Astrocyte of the spinal cord (primary cell): ENCODE measurements around the gene GRK4.
A peak's percentile ranks its signal among the peaks of the same experiment; 100 is the strongest.
"Not testable (repeated sequence)": the region's sequence is repeated elsewhere in the genome, so short reads cannot be mapped to it uniquely, and the experiment has no call there.

Experiments used
- DNase-seq: peaks from one replicate; pipeline ENCODE4 v3.0.0; 2011; ENCODE audit warnings: low read depth, low spot score
- H3K4me3 ChIP-seq: 2 replicates; pipeline ENCODE4 v1.5.1; 2011; ENCODE audit warnings: low read depth, mild to moderate bottlenecking, low read length, moderate library complexity
- in situ Hi-C: cut with HindIII; loops from 2 replicates; pipeline ENCODE4 v1.10.0; 2017; ENCODE audit warnings: low sequenced_read_pairs
- TF ChIP-seq, protein P1 (sequence below): IDR thresholded peaks from 2 replicates; pipeline ENCODE4 v1.5.1; 2012; ENCODE audit warnings: low read depth, mild to moderate bottlenecking, low read length, inconsistent platforms

The GRK4 gene

DNA sequence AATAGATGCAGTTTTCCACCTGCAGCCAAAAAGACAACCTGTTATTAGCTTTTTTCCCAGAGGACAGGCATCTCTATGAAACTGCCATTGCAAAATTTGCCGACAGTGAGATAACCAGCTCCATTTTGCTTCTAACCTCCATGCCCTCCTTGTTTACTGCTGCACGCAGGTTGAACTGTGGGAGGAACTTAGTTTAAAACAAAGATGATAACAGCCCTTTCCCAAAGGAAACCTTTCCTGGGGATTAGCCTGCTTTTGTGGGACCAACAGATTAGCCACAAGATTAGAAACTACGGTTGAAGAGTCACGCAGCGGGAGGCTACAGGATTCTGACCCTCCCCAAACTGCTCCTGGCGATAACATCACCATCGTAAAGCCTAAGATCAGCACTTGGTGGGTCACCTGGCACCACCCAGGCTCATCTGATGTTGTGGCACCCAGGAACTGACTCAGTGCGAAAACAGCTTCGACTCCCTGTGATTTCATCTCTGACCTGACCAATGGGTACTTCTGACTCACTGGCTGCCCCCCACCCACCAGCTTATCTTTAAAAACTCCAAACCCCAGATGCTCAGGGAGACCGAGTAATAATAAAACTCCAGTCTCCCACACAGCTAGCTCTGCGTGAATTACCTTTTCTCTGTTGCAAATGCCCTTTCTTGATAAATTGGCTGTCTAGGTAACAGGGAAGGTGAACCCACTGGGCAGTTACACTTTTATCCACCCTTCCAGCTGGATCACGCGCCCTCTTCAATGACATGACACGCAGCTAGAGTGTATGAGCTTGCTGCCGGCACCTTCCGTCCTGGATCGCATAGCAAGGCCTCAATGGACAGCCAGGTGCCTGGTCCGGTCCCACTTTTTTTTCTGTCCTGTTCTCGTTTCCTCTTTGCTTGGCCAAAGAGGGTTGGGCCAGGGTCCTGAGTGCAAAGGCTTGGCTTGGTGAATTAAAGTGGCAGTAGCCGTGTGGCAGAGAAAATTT is 27.3 kb upstream of the GRK4 start:
- in situ Hi-C loops, result no loop called here
- TF ChIP-seq, protein P1, sequence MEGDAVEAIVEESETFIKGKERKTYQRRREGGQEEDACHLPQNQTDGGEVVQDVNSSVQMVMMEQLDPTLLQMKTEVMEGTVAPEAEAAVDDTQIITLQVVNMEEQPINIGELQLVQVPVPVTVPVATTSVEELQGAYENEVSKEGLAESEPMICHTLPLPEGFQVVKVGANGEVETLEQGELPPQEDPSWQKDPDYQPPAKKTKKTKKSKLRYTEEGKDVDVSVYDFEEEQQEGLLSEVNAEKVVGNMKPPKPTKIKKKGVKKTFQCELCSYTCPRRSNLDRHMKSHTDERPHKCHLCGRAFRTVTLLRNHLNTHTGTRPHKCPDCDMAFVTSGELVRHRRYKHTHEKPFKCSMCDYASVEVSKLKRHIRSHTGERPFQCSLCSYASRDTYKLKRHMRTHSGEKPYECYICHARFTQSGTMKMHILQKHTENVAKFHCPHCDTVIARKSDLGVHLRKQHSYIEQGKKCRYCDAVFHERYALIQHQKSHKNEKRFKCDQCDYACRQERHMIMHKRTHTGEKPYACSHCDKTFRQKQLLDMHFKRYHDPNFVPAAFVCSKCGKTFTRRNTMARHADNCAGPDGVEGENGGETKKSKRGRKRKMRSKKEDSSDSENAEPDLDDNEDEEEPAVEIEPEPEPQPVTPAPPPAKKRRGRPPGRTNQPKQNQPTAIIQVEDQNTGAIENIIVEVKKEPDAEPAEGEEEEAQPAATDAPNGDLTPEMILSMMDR, result no peak
- DNase-seq, result peak; percentile 22
- peak overlapping the region; percentile 74 for H3K4me3 ChIP-seq

DNA sequence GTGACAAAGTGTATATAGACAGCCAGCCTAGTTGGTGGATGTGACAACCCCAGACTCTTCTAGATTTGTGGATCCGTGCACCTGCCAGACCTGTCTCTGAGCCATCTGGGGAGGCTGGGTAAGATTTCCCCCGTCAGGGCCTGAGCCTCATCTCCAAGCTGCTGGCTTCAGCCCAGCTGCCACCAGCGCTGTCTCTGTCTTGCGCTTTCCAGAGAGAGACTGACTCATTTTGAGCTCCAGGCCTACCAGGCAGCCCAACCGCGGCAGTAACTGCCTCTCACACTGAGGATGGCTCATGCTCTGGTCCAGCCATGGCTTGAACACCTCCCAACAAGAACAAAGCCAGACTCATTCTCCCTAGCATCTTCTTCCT is 26.6 kb upstream of the GRK4 start:
- H3K4me3 ChIP-seq, result no peak overlapping the region
- peak; percentile 78 for DNase-seq
- TF ChIP-seq, protein P1, result no peak
- in situ Hi-C loops, result no loop called here

DNA sequence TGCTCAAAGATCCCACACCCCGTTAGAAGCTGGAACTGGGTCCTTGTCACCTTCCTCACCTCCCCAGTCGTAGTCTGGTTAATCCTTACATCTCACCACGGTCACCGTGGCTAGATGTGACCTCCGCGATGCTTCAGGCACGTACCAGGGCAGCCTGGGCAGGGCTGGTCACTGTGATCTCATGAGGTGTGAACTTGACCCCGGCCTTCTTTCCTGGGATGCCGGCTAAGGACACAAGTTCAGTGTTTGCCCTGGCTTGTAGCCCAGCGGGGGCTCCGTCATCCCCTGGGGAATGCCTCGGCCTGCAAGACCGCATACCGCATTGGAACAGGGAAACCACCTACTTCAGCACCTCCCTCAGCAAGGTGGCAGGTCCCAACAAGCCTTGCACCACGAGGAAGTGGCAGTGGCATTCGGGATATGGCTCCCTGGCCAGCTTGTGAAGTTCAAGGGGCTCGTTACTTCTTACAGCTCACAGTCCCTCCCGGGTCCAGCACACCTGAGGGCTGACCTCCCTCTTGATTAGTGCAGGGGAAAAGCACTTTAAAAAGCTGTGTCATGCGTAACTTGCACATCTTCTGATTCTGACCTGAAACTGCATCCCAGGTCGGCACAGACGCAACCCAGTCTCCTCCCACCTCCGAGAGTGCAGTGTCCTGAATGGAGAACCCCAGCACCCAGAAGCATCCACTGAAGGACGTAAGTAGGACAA is 26.1 kb upstream of the GRK4 start:
- H3K4me3 ChIP-seq, result no peak overlapping the region
- TF ChIP-seq, protein P1, result no peak
- in situ Hi-C loops, result no loop called here
- DNase-seq, result peak; percentile 26

DNA sequence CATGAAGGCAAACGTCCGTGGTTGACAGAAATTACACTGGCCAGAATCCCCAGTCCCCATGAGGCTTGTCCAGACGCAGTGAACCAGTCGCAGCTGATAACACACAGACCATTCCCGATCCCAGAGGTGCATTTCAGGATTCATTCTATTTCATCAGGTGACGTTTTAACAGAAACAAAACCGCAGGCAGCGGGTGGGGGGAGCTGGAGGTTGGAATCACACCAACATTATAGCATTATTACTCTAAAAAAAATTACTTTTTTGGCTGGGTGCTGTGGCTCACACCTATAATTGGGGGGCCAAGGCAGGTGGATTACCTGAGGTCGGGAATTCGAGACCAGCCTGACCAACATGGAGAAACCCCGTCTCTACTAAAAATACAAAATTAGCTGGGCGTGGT is 25.4 kb upstream of the GRK4 start:
- no peak for DNase-seq
- TF ChIP-seq, protein P1, result no peak
- in situ Hi-C loops, result no loop called here
- H3K4me3 ChIP-seq, result no peak overlapping the region

DNA sequence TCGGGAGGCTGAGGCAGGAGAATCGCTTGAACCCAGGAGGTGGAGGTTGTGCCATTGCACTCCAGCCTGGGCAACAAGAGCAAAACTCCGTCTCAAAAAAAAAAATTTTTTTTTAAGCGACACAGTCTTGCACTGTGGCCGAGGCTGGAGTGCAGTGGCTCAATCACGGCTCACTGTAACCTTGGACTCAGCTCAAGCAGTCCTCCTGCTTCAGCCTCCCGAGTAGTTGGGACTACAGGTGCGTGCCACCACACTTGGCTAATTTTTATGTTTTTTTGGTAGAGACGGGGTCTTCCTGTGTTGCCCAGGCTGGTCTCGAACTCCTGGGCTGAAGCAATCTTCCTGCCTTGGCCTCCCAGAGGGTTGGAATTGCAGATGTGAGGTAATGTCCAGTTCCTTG is 25.0 kb upstream of the GRK4 start:
- DNase-seq, in situ Hi-C loops, H3K4me3 ChIP-seq: not testable (repeated sequence)

DNA sequence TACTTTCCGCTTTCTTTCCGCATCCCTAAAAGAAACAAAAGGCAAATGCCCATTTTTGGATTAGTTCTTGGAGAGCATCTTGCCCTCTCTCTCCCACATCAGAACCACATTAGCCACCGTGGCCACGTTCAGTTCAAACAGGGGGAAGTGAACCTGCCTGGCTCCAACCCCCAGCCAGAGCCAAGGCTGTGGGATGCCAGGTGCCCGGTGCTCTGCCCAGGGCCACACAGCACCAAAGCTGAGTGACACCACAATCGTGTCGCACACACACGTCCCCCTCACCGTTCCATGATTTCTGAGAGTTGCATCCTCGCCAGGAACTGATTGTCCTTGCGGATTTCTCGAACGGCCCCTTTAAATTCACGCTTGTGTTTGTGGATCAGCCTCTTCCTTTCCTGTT is 24.5 kb upstream of the GRK4 start:
- TF ChIP-seq, protein P1, result no peak
- in situ Hi-C loops, result no loop called here
- no peak for DNase-seq
- no peak overlapping the region for H3K4me3 ChIP-seq
